Activated CD4-positive, alpha-beta T cell treated with anti-CD3 and anti-CD28 coated beads, Interleukin-2, amount 50 U/mL, for 24 hours (primary cell): ENCODE results near the gene MANSC1.
A peak's percentile ranks its signal among the peaks of the same experiment; 100 is the strongest.
"Not testable (repeated sequence)": the region's sequence is repeated elsewhere in the genome, so short reads cannot be mapped to it uniquely, and the experiment has no call there.

ENCODE experiments used
- DNase-seq, 2 donors: peaks; one replicate each; pipeline ENCODE4 v3.0.0-alpha.2; 2020; ENCODE audit warnings: low read depth in 1 of 2, low spot score in 1 of 2

Gene MANSC1

DNA sequence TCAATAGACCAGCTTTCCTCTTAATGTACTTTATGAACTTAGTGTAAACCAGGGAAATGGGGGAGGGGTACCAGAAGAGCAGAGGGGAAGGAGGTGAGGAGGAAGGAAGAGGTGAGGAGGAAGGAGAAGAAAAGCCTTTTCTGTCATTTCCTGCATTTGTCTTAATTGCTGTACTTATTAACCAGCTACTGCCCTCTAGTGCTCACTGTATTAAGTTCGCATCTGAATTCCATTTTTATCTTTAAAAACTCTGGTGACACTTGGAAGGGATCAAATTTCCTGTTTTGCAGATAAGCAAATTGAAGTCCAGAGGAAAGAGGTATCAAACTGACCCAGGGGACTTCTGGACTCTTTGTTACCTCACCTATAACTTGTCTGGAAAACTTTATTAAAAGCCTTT is 22.2 kb downstream of the MANSC1 start:
- peak in 1 of 2 donors; percentile 19 for DNase-seq

DNA sequence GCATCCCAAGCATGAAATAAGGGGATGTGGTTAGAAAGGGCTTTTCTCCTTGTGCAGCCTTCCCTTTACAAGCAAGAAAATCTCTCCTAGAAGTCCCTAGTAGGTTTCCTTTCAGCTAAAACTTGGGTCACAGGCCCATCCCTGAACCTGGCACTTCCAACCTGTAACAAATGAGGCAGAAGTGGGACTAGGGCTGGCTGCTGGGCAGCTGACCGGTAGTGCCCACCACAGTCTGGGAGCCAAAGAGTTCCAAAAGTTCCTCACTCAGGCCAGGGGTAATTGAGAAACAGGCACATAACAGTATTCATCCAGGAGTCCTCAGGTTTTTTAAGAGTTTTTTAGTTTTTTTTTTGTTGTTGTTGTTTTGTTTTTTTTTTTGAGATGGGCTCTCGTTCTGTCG is 23.8 kb downstream of the MANSC1 start:
- DNase-seq = no peak

DNA sequence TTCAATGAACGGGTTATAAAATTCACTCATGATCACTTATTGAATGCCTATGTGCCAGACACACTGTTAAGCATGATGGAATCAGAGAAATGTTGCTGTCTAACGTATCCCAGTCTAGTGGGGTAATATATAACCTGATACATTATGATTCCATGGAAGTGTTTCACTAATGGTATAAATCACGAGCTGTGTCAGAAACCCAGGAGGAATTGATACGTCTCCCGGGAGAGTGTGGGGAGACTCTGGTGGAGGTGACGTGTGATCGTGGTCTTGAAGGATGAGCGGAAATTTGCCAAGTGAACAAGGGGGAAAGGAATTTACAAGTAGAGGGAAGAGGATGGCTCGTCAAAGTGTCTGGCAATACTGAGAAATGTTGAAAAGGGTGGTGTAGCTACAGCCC is 26.5 kb downstream of the MANSC1 start:
- DNase-seq = no peak

DNA sequence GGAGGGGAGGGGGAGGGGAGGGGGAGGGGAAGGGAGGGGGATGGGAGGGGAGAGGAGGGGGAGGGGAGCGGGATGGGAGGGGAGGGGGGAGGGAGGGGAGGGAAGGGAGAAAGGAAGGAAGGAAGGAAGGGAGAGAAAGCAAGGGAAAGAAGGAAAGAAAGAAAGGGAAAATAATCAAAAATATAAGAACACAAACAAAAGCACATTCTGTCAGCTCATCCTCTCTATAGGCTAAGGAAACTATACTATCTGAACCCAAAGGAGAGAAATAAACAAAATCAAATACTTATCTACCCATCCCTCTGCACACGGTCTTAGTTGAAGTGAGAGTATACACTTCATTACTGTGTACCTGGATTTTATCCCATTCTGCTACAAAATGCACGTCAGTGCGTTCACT is 26.9 kb downstream of the MANSC1 start:
- no peak for DNase-seq

DNA sequence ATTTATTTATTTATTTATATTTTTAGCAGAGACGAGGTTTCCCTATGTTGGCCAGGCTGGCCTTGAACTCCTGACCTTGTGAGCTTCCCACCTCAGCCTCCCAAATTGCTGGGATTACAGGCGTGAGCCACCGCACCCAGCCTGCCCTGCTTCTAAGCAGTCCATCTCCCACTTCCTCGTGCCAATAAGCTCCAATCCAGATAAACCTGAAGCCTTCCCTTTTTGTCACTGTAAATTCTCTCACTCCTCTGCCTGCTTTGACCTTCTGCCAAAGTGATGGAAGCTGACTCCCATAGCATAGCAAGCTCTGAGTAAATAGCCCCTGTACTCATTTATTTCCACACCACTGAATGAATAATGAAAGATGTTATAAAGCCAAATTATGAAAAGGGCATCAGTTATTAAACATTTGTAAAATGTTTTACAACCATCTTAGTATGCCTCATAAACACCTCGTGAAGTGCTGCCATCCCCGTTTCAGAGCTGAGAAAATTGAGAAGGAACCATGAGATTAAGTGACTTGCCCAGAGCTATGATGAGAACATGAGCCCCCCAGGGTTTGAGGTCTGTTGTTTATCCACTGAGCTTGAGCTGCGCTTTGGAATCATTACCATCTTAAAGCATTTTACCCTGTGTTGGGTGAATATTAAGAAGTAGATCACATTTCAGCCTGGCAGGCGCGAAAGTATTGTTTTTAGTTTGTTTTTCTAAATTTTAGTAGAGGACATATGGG is 30.4 kb downstream of the MANSC1 start:
- DNase-seq = no peak

DNA sequence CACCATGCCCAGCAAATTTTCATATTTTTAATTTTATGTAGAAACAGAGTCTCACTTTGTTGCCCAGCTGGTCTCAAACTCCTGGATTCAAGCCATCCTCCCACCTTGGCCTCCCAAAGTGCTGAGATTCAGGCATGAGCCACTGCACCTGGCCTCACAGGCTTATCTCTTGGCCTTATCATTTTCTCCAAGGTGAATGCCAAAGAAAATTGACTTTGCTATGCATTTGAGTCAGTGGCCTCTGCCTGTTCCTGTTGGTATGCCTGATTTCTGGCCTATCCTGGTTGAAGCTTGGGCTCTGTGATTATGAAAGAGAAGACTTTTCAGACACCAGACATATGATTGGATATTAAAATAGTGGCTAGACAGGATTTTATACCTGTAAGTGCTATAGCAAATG is 34.2 kb downstream of the MANSC1 start:
- no peak for DNase-seq

DNA sequence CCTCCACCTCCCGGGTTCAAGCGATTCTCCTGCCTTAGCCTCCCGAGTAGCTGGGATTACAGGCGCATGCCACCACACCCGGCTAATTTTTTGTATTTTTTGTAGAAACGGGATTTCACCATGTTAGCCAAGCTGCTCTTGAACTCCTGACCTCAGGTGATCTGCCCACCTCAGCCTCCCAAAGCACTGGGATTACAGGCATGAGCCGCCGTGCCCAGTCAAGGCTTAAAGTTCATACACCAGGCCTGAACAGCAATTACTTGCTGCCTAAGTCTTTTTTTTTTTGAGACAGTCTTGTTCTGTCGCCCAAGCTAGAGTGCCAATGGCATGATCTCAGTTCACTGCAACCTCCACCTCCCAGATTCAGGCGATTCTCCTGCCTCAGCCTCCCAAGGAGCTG is 39.3 kb downstream of the MANSC1 start:
- not testable (repeated sequence) for DNase-seq

DNA sequence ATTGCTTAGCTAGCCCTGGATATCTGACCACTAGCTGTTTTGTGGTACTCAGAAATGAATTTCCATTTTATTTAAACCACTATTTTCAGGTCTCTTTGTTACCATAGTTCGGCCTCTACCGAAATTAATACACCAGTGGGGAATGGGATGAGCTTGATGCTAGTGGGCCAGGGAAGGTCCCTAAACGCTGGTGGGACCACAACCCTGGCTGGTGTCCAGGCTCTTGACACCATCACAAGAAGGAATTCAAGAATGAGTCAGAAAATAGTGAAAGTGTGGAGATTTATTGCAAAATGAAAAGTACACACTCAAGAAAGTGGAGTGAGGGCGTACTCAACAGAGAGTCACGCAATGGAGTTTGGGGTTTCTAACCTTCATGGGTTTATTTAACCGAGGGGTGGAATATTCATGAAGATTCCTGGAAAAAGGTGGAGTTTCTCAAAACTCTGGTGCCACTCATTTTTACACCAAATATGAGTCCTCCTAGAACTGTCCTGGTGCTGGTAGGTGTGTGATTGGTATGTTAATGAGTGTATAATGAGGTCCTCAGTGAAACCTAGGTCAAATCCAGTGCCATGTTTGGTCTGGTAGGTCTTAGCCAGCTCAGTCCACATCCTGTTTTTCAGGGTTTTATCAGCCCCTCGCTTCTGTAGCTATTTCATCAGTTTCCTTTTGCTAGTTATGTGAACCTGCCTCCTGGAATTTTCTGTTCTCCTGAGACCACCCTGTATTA is 44.3 kb downstream of the MANSC1 start:
- no peak for DNase-seq

DNA sequence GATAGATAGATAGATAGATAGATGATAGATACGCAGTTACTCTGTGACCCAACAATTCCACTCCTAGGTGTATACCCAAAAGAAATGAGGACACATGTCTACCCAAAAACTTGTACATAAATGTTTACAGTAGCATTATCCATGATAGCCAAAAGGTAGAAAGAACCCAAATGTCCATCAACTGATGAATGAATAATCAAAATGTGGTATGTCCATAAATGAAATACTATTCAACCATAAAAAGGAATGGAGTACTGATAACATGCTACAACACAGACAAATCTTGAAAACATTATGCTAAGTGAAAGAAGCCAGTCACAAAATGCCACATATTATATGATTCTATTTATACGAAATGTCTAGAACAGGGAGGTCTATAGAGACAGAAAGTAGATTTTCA is 47.1 kb downstream of the MANSC1 start:
- DNase-seq = no peak

DNA sequence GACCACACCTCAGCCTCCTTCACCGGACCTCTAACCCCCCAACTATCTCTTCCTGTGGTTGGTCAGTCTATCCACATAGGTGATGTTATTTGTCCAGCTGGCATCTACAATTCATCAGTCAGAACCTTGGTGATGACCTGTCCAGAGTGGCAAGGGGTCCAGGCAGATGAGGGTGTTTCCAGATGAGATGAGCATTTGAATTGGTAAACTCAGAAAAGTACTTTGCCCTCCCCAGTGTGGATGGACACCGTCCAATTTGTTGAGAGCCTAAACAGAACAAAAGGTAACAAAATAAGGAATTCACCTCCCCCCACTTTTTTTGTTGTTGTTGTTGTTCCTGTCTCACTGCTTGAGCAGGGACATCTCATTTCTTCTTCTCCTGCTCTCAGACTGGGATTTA is 48.9 kb downstream of the MANSC1 start:
- no peak for DNase-seq

DNA sequence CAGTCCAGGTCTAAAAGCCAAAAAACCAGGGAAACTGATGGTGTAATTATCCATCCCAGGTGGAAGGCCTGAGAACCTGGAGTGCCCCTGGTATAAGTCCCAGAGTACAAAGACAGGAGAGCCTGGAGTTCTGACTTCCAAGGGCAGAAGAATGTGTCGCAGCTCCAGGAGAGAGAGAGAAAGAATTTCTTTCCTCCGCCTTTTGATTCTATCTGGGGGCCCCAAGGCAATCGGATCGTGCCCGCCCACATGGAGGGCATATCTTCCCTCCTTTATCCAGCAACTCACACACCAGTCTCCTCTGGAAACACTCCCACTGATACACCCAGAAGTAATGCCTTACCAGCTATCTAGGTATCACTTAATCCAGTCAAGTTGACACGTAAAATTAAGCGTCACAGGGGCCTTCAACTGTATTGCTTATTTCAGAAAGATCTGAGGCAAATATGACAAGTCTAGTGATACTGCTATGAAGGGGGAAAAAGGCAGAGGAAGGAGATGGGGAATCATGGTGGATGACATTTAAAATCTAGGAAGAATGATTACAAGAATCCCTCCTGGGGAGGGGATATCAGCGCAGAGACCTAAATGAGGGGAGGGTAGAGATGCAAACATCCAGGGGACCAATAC is 52.7 kb downstream of the MANSC1 start:
- no peak for DNase-seq

DNA sequence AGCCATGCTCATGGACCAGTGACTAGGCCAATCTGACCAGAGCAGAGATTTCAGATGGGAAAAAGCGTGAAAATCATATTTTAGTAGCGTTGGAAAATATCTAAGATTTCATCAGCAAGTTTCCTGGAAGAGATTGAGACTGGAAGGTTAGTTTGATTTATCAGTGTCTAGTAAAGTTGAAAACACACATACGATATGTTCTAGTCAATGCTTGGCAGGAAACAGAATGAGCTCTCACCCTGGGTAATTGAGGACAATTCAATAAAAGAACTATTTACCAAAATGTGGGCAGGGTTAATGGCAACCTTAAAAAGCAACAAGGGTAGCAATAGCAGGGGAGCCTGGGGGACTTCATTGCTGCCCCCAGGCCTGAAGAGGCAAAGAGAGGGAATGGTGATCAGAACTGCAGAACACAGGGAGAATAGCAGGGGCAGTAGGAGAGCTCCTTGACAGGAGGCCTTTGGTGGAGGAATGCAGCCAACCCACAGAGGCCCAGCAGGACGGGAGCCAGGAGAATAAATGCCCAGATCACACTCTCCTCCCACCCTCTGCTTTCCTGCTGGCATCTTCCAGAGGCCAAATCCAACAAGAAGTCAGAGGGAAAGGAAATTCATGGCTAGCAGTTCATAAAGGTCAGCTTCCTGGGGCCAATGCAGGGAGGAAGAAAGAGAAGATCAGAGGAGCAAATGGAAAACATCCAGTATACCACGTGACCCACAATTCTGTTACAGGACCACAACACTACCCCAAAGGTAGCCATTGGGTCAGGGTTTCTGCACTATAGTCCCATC is 55.6 kb downstream of the MANSC1 start:
- DNase-seq = no peak

DNA sequence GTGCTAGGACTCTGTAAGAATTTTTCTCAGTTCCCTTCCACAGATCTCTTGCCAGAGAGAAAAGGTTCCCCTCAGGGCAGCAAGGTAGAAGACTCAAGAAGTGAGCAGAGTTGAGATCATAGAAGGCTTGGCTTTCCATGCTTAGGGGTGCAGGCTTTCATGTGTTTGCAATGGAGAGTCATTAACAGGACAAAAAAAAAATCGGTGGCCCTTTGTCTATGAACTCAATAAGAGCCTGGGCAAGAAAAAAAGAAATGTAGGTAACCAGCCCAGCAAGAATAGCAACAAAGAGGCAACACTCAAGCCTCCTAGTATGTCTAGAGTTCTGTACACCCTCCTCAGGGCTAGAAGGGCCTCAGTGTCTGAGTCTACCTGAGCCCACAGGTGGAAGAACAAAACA is 59.8 kb downstream of the MANSC1 start:
- DNase-seq = no peak

DNA sequence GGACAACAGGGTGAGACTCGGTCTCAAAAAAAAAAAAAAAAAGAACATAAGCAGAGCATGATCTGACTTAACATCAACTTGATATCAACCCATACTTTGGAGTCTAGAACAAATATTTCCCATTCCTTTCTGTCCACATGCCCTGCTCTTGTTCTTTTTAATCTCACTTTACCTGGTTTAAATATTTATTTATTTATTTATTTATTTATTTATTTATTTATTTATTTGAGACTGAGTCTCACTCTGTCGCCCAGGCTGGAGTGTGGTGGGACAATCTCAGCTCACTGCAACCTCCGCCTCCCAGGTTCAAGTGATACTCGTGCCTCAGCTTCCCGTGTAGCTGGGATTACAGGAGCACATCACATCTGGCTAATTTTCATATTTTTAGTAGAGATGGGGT is 63.6 kb downstream of the MANSC1 start:
- DNase-seq = no peak

DNA sequence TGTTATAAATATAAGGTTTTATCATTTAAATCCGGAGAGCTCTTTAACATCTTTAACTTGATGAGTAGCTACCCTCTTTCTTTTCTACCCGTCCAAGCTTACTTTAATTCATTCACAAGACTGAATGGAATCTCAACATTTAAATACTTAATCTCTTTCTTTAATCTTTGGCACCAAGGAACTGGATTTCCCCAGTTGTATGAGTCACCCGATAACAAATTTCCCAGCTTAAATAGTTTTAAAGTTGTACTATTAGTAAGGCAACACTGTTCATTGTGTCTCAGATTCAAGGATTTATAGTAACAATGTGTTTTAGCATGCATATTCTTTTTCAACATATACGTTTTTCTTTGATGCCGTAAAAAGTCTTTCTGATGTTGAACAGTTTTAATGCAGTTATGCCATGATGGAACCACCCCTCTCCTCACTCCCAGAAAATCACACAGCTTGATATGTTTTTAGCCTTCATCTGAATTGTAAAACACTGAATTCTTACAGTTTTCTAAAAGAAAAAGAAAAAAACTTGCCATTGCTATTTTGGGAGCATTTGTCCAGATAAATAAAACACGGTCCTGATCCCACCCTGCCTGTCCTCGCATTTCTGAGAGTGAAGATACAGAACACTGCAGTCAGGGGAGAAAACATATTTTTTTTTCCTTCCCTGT is 67.1 kb downstream of the MANSC1 start:
- no peak for DNase-seq

DNA sequence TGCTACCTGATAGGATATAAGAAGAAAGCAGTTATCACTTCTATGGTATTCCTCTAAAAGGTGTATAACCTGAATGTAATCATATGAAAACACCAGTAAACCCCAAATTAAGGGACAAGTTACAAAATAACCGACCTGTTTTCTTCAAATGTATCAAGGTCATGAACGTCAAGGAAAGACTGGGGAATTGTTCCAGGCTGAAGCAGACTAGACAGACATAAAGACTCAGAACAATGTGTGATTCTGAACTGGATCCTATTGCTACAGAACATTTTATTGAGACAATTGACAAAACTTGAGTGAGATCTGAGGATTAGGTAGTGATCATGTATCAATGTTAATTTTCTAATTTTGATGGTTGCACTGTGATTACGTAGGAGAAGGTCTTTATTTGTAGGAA is 67.8 kb downstream of the MANSC1 start:
- DNase-seq = no peak

DNA sequence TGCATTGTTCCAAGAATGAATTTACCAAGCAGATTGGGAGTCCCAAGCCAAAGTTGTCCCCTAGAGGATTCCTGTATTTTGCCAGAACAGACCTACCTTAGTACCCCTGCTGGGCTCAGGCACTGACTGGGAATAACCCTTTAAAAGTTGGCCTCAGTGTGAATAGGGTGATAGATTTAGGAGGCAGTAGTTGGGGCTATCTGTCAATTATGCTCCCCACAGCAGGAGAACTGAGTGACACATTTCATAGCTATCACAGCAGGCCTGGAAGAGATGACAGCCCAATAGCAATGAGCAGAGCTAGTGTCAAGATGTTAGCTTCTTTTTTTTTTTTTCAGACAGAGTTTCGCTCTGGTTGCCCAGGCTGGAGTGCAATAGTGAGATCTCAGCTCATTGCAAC is 68.9 kb downstream of the MANSC1 start:
- DNase-seq = no peak

DNA sequence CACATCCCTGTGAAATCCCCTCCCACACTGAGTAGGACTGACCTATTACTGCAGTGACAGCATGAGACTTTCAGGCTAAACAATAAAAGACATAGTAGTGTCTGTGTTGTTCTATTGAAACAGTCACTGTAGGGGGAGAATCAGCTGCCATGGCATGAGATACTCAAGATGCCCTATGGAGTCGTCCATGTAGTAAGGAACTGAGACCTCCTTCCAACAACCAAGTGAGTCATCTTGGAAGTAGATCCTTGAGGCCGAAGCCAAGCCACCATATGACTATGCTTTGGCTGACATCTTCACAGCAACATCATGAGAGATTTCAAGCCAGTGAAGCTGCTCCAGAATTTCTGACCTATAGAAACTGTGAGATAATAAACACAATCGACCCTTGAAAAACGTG is 71.1 kb downstream of the MANSC1 start:
- DNase-seq = no peak
